Measurements from ENCODE around the gene ARF3.
A peak's percentile ranks its signal among the peaks of the same experiment; 100 is the strongest.

The ARF3 gene

GRCh38 chr12:48988030-48988649, 30.9 kb upstream of the ARF3 start:
- ATAC-seq (peak; percentile 78), DNase-seq (peak; percentile 70 to 78)
- Mint-ChIP-seq H3K27ac (no peak overlapping the region), H3K4me3 (no peak overlapping the region), H3K4me1 (peaks cover 6% of the 10 kb centered on the region), H3K27me3 (peaks cover 77% of the 10 kb centered on the region), H3K9me3 (no peaks in the 10 kb centered on the region)

GRCh38 chr12:48986720-48987291, 29.5 kb upstream of the ARF3 start:
- Mint-ChIP-seq H3K4me1 (peaks cover 10% of the 10 kb centered on the region), H3K27me3 (peaks cover 89% of the 10 kb centered on the region), H3K4me3 (no peak overlapping the region), H3K9me3 (no peaks in the 10 kb centered on the region), H3K27ac (no peak overlapping the region)
- DNase-seq: no peak
- no peak for ATAC-seq

- Mint-ChIP-seq H3K9me3 (no peaks in the 10 kb centered on the region), H3K4me3 (no peak overlapping the region), H3K27ac (no peak overlapping the region), H3K4me1 (peaks cover 19% of the 10 kb centered on the region), H3K27me3 (peaks cover 94% of the 10 kb centered on the region)
- no peak for ATAC-seq
- no peak for DNase-seq
Measured at GRCh38 chr12:48985901-48986300, 28.6 kb upstream of the ARF3 start.

GRCh38 chr12:48985475-48985897, 28.2 kb upstream of the ARF3 start:
- Mint-ChIP-seq H3K27ac (no peak overlapping the region), H3K9me3 (no peaks in the 10 kb centered on the region), H3K27me3 (peaks cover 94% of the 10 kb centered on the region), H3K4me1 (peaks cover 23% of the 10 kb centered on the region), H3K4me3 (no peak overlapping the region)
- ATAC-seq (no peak), DNase-seq (no peak)

GRCh38 chr12:48982397-48983080, 25.3 kb upstream of the ARF3 start:
- H3K27me3 Mint-ChIP-seq: peaks cover 85% of the 10 kb centered on the region
- no peak for ATAC-seq

GRCh38 chr12:48981757-48982157, 24.5 kb upstream of the ARF3 start:
- H3K9me3 Mint-ChIP-seq: no peaks in the 10 kb centered on the region
- H3K4me1 Mint-ChIP-seq: peaks cover 52% of the 10 kb centered on the region
- DNase-seq: no peak
- peak overlapping the region; percentile 78 to 84 for H3K4me3 Mint-ChIP-seq
- H3K27ac Mint-ChIP-seq: peak overlapping the region in 1 of 2 donors; percentile 65
- H3K27me3 Mint-ChIP-seq: peaks cover 80% of the 10 kb centered on the region
- no peak for ATAC-seq

More at GRCh38 chr12:48982397-48983080, 25.3 kb upstream of the ARF3 start:
- no peak for DNase-seq
- Mint-ChIP-seq H3K4me3 (no peak overlapping the region), H3K27ac (peak overlapping the region in 1 of 2 donors; percentile 14), H3K9me3 (no peaks in the 10 kb centered on the region), H3K4me1 (peaks cover 44% of the 10 kb centered on the region)

GRCh38 chr12:48980953-48981756, 23.9 kb upstream of the ARF3 start:
- Mint-ChIP-seq H3K4me1 (peaks cover 54% of the 10 kb centered on the region), H3K27ac (peak overlapping the region in 1 of 2 donors; percentile 65), H3K9me3 (no peaks in the 10 kb centered on the region), H3K27me3 (peaks cover 82% of the 10 kb centered on the region), H3K4me3 (peak overlapping the region; percentile 78 to 84)
- DNase-seq (no peak), ATAC-seq (no peak)

- no peaks in the 10 kb centered on the region for H3K9me3 Mint-ChIP-seq
- ATAC-seq: no peak
- peaks cover 54% of the 10 kb centered on the region for H3K4me1 Mint-ChIP-seq
- H3K27me3 Mint-ChIP-seq: peaks cover 82% of the 10 kb centered on the region
- no peak overlapping the region for H3K27ac Mint-ChIP-seq
- peak overlapping the region; percentile 78 to 84 for H3K4me3 Mint-ChIP-seq
- no peak for DNase-seq
Measured at GRCh38 chr12:48980389-48980952, 23.2 kb upstream of the ARF3 start.

- Mint-ChIP-seq H3K9me3 (no peaks in the 10 kb centered on the region), H3K27ac (peak overlapping the region in 1 of 2 donors; percentile 64), H3K4me1 (peaks cover 54% of the 10 kb centered on the region), H3K27me3 (peaks cover 80% of the 10 kb centered on the region), H3K4me3 (peak overlapping the region; percentile 78 to 84)
- DNase-seq: no peak
- ATAC-seq: no peak
Measured at GRCh38 chr12:48979602-48980388, 22.5 kb upstream of the ARF3 start.

GRCh38 chr12:48978741-48979601, 21.7 kb upstream of the ARF3 start:
- no peaks in the 10 kb centered on the region for H3K9me3 Mint-ChIP-seq
- H3K27me3 Mint-ChIP-seq: peaks cover 81% of the 10 kb centered on the region
- DNase-seq (no peak), ATAC-seq (no peak)
- H3K4me1 Mint-ChIP-seq: peaks cover 54% of the 10 kb centered on the region
- H3K27ac Mint-ChIP-seq: no peak overlapping the region
- peak overlapping the region; percentile 78 to 84 for H3K4me3 Mint-ChIP-seq

GRCh38 chr12:48978291-48978740, 21.0 kb upstream of the ARF3 start, which contains the start of gene WNT1:
WNT1 (plus strand) TSS chr12:48978322; CDS start chr12:48978651, 329 bp downstream.
- H3K27me3 Mint-ChIP-seq: peaks cover 81% of the 10 kb centered on the region
- peak within 1 kb of the TSS; percentile 7 to 50 for H3K27ac Mint-ChIP-seq
- ATAC-seq (peak; percentile 3), DNase-seq (no peak)
- H3K4me3 Mint-ChIP-seq: peak within 1 kb of the TSS; percentile 78 to 84
- peaks cover 60% of the 10 kb centered on the region for H3K4me1 Mint-ChIP-seq
- no peaks in the 10 kb centered on the region for H3K9me3 Mint-ChIP-seq

GRCh38 chr12:48977290-48978281, 20.3 kb upstream of the ARF3 start:
- peaks cover 83% of the 10 kb centered on the region for H3K27me3 Mint-ChIP-seq
- DNase-seq (peak; percentile 93 to 95), ATAC-seq (peak; percentile 85)
- peak overlapping the region; percentile 7 to 50 for H3K27ac Mint-ChIP-seq
- peaks cover 67% of the 10 kb centered on the region for H3K4me1 Mint-ChIP-seq
- H3K9me3 Mint-ChIP-seq: no peaks in the 10 kb centered on the region
- H3K4me3 Mint-ChIP-seq: peak overlapping the region; percentile 33 to 72

Measured in stimulated activated naive CD8-positive, alpha-beta T cell treated with anti-CD3 and anti-CD28 coated beads, Interleukin-15, amount 100 ng/mL, for 72 hours (primary cell).